M059J (cell line): ENCODE measurements around the gene PIEZO2. TPM values are rescaled to one million over a fixed set of nuclear protein-coding genes. Genes with fewer than 3 reads are reported as not detected.

ENCODE experiments used
- DNase-seq: peaks from one replicate; pipeline ENCODE4 v3.0.0-alpha.2; 2012; ENCODE audit warnings: low read depth
- total RNA-seq: library from RNA; depleted of rRNA; stranded (reverse); fragments of >200 nt; shearing (Covaris generic); gene quantifications from 2 replicates; pipeline ENCODE4 v1.2.3, GENCODE V29; 2014

PIEZO2 gene
- total RNA-seq, 1 experiment from 2014 or later: 22.9 TPM

GRCh38 chr18:11029021-11029420 is 120.3 kb downstream of the PIEZO2 start:
- no peak for DNase-seq

GRCh38 chr18:11027862-11028261 is 121.5 kb downstream of the PIEZO2 start:
- no peak for DNase-seq

GRCh38 chr18:11025671-11026070 is 123.7 kb downstream of the PIEZO2 start:
- peak; percentile 31 for DNase-seq

- DNase-seq: no peak
These were observed 124.3 kb downstream of the PIEZO2 start for GRCh38 chr18:11024928-11025669.

- DNase-seq: no peak
These were observed 127.9 kb downstream of the PIEZO2 start for GRCh38 chr18:11021477-11021876.

GRCh38 chr18:11020877-11021414 is 128.4 kb downstream of the PIEZO2 start:
- DNase-seq: no peak

GRCh38 chr18:11020161-11020853 is 129.1 kb downstream of the PIEZO2 start:
- no peak for DNase-seq

GRCh38 chr18:11019295-11020105 is 129.9 kb downstream of the PIEZO2 start:
- no peak for DNase-seq

- DNase-seq: no peak
These were observed 139.5 kb downstream of the PIEZO2 start for GRCh38 chr18:11009869-11010268.

- DNase-seq: no peak
These were observed 140.2 kb downstream of the PIEZO2 start for GRCh38 chr18:11009147-11009546.

- no peak for DNase-seq
These were observed 140.9 kb downstream of the PIEZO2 start for GRCh38 chr18:11008505-11008904.

GRCh38 chr18:11005528-11005927 is 143.8 kb downstream of the PIEZO2 start:
- peak; percentile 97 for DNase-seq

- no peak for DNase-seq
These were observed 144.4 kb downstream of the PIEZO2 start for GRCh38 chr18:11004951-11005350.

GRCh38 chr18:11004294-11004693 is 145.1 kb downstream of the PIEZO2 start:
- DNase-seq: peak; percentile 79

GRCh38 chr18:11002796-11003195 is 146.6 kb downstream of the PIEZO2 start:
- DNase-seq: no peak

- DNase-seq: no peak
These were observed 147.1 kb downstream of the PIEZO2 start for GRCh38 chr18:11002277-11002676.

GRCh38 chr18:11000071-11000470 is 149.3 kb downstream of the PIEZO2 start:
- no peak for DNase-seq

- no peak for DNase-seq
These were observed 151.5 kb downstream of the PIEZO2 start for GRCh38 chr18:10997885-10998284.

GRCh38 chr18:10995550-10995949 is 153.8 kb downstream of the PIEZO2 start:
- DNase-seq: peak; percentile 82

GRCh38 chr18:10989486-10989885 is 159.9 kb downstream of the PIEZO2 start:
- DNase-seq: no peak

- DNase-seq: no peak
These were observed 163.7 kb downstream of the PIEZO2 start for GRCh38 chr18:10985689-10986088.

GRCh38 chr18:10979411-10979810 is 170.0 kb downstream of the PIEZO2 start:
- DNase-seq: no peak
